HCT116 (cell line): Measurements from ENCODE around the gene ANKHD1. TPM values are rescaled to one million over a fixed set of nuclear protein-coding genes. Genes with fewer than 3 reads are reported as not detected.
A peak's percentile ranks its signal among the peaks of the same experiment; 100 is the strongest.
"Not testable (repeated sequence)": the region's sequence is repeated elsewhere in the genome, so short reads cannot be mapped to it uniquely, and the experiment has no call there.

ENCODE experiments used
- ATAC-seq: fragments of 200-7000 bp; cut with Tn5 transposase; 2 replicates; pipeline ENCODE4 v1.9.1; 2020; ENCODE audit warnings: mild to moderate bottlenecking, moderate library complexity
- BruUV-seq: library from RNA; stranded (reverse); fragments of 400-500 nt; replicated peaks from 2 replicates; lab custom pipeline; 2021; lab: Mats Ljungman, UMichigan
- CTCF ChIA-PET: fragments of 300-600 bp; sonication (Branson Sonifier 250); formaldehyde crosslinking; loops from one replicate; lab custom pipeline; 2021; ENCODE audit warnings: antibody characterized with exemption; lab: Charles Lee
- POLR2A ChIA-PET: fragments of 300-600, 350-600 bp; sonication (Branson Sonifier 250); formaldehyde crosslinking; loops from one replicate; lab custom pipeline; 2021; ENCODE audit warnings: antibody characterized with exemption; lab: Charles Lee
- RAD21 ChIA-PET, 2 experiments: fragments of 300-600 bp; sonication (Branson Sonifier 250); formaldehyde crosslinking; loops; one replicate each; lab custom pipeline; 2023; ENCODE audit warnings: low total read pairs in 2 of 2; ENCODE audit not compliant: uncharacterized antibody in 2 of 2, unreplicated experiment in 2 of 2, low non-redundant PET in 1 of 2; lab: Charles Lee
- DNase-seq: peaks from one replicate; pipeline ENCODE4 v3.0.0-alpha.2; 2010; ENCODE audit warnings: low read depth, low spot score
- H2AFZ ChIP-seq: fragments of 200-600 bp; shearing (Covaris generic), sonication (generic); 2 replicates; pipeline ENCODE4 v1.6.1; 2017; ENCODE audit warnings: low read depth, mixed run types, mixed read lengths, antibody characterized with exemption, low read length; ENCODE audit not compliant: poor library complexity, severe bottlenecking
- H3K27ac ChIP-seq: 2 replicates; pipeline ENCODE4 v1.5.1; 2012; ENCODE audit warnings: low read depth, low read length
- H3K27me3 ChIP-seq: fragments of 200-600 bp; sonication (generic); 2 replicates; pipeline ENCODE4 v1.6.1; 2016; ENCODE audit warnings: mixed run types, low read length, mixed read lengths; ENCODE audit not compliant: insufficient read depth
- H3K36me3 ChIP-seq, 2 experiments: fragments of 200-500 bp in 1 of 2; fragments of 200-600 bp in 1 of 2; sonication (Bioruptor generic) in 1 of 2; sonication (generic) in 1 of 2; 2 replicates each; pipeline versions ENCODE4 v1.5.1 to v1.6.1; 2014 to 2016; ENCODE audit warnings: low read length in 2 of 2, inconsistent platforms in 1 of 2, mixed read lengths in 1 of 2, mixed run types in 1 of 2; ENCODE audit not compliant: insufficient read depth in 2 of 2, control insufficient read depth in 1 of 2
- H3K4me1 ChIP-seq, 2 experiments: fragments of 200-600 bp in 1 of 2; sonication (generic) in 1 of 2; 2 replicates each; pipeline versions ENCODE4 v1.5.1 to v1.6.1; 2012 to 2017; ENCODE audit warnings: low read length in 2 of 2, inconsistent platforms in 1 of 2, mild to moderate bottlenecking in 1 of 2, mixed read lengths in 1 of 2, mixed run types in 1 of 2, moderate library complexity in 1 of 2; ENCODE audit not compliant: insufficient read depth in 2 of 2, control insufficient read depth in 1 of 2
- H3K4me2 ChIP-seq: fragments of 200-600 bp; sonication (generic); 2 replicates; pipeline ENCODE4 v1.6.1; 2017; ENCODE audit warnings: mixed run types, low read length, mixed read lengths
- H3K4me3 ChIP-seq, 2 experiments: fragments of 200-600 bp in 1 of 2; sonication (generic) in 1 of 2; replicated peaks in 1 of 2; 2 replicates each; pipeline ENCODE4 v1.5.1; 2011 to 2016; ENCODE audit warnings: low read length in 2 of 2, control low read depth in 1 of 2, low read depth in 1 of 2, mild to moderate bottlenecking in 1 of 2, mixed read lengths in 1 of 2, mixed run types in 1 of 2
- H3K79me2 ChIP-seq: fragments of 200-600 bp; sonication (generic); 2 replicates; pipeline ENCODE4 v1.6.1; 2017; ENCODE audit warnings: mild to moderate bottlenecking, mixed run types, low read length, moderate library complexity, mixed read lengths; ENCODE audit not compliant: insufficient read depth
- H3K9ac ChIP-seq: fragments of 200-600 bp; sonication (generic); 2 replicates; pipeline ENCODE4 v1.6.1; 2016; ENCODE audit warnings: low read length, mixed read lengths
- H3K9me2 ChIP-seq: fragments of 200-600 bp; sonication (generic), shearing (Covaris generic); 2 replicates; pipeline ENCODE4 v1.6.1; 2017; ENCODE audit warnings: mixed run types, mild to moderate bottlenecking, moderate library complexity; ENCODE audit not compliant: insufficient read depth
- H3K9me3 ChIP-seq, 2 experiments: fragments of 200-500 bp in 1 of 2; fragments of 200-600 bp in 1 of 2; sonication (Bioruptor generic) in 1 of 2; sonication (generic) in 1 of 2; 2 replicates each; pipeline ENCODE4 v1.6.1; 2014 to 2017; ENCODE audit warnings: low read length in 2 of 2, mixed read lengths in 2 of 2, inconsistent platforms in 1 of 2, low read depth in 1 of 2, mild to moderate bottlenecking in 1 of 2, mixed run types in 1 of 2, moderate library complexity in 1 of 2; ENCODE audit not compliant: control insufficient read depth in 1 of 2, insufficient read depth in 1 of 2
- H4K20me1 ChIP-seq: fragments of 200-600 bp; sonication (generic), shearing (Covaris generic); 2 replicates; pipeline ENCODE4 v1.6.1; 2017; ENCODE audit warnings: mixed run types, mild to moderate bottlenecking, moderate library complexity; ENCODE audit not compliant: insufficient read depth
- EZH2phosphoT487 ChIP-seq: fragments of 200-600 bp; IDR thresholded peaks from 2 replicates; pipeline ENCODE4 v1.6.1; 2018; ENCODE audit warnings: antibody characterized with exemption, borderline replicate concordance
- POLR2AphosphoS5 ChIP-seq: IDR thresholded peaks from 2 replicates; pipeline ENCODE4 v1.6.1; 2011; ENCODE audit warnings: mild to moderate bottlenecking, low read depth, low read length, moderate library complexity
- RAD21 ChIP-seq: IDR thresholded peaks from 2 replicates; pipeline ENCODE4 v1.6.1; 2012; ENCODE audit warnings: low read depth, mild to moderate bottlenecking
- REST ChIP-seq: IDR thresholded peaks from 2 replicates; pipeline ENCODE4 v1.6.1; 2012; ENCODE audit warnings: low read depth
- TCF7L2 ChIP-seq: IDR thresholded peaks from 2 replicates; pipeline ENCODE4 v1.7.0; 2011; ENCODE audit warnings: borderline replicate concordance, inconsistent platforms; ENCODE audit not compliant: insufficient read depth, insufficient read length; ENCODE audit errors: extremely low read depth
- intact Hi-C: fragments of 100-400 bp; cut with micrococcal nuclease; formaldehyde crosslinking; loops from 2 replicates; pipeline ENCODE4 v1.10.0; 2022
- total RNA-seq: library from RNA; stranded (reverse); gene quantifications from one replicate; pipeline ENCODE4 v1.2.1, GENCODE V29; 2021; ENCODE audit not compliant: unreplicated experiment

The ANKHD1 gene
- total RNA-seq, 1 experiment from 2014 or later = 80.8 TPM

DNA sequence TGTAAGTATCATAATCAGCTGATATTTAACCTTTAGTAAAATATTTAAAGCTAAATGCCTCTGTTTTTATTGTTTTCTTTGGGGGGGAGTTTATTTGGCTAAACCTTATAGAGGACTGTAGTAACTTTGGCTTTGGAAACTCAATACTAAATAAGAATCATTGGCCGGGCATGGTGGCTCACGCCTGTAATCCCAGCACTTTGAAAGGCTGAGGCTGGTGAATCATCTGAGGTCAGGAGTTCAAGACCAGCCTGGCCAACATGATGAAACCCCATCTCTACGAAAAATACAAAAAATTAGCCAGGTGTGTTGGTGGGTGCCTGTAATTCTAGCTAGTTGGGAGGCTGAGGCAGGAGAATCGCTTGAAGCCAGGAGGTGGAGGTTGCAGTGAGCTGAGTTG lies 86.5 kb downstream of the ANKHD1 start:
- H4K20me1 ChIP-seq, BruUV-seq, DNase-seq, H3K9ac ChIP-seq, RAD21 ChIA-PET, H2AFZ ChIP-seq, intact Hi-C loops, H3K27me3 ChIP-seq, H3K79me2 ChIP-seq, H3K9me3 ChIP-seq, H3K9me2 ChIP-seq, POLR2A ChIA-PET, CTCF ChIA-PET, H3K27ac ChIP-seq, H3K4me3 ChIP-seq: not testable (repeated sequence)
- Histone ChIP-seq H3K36me3 (peaks cover 13 to 27% of the 10 kb centered on the region in 2 experiments; a peak in 2 of 4 replicates), H3K4me2 (peak overlapping the region; percentile 13; the same call in 1 of the 2 replicates), H3K4me1 (peaks cover 5 to 21% of the 10 kb centered on the region in 2 experiments; a peak in 3 of 4 replicates)
- ATAC-seq = peak; percentile 30; the same call in 1 of the 2 replicates

- Histone ChIP-seq H3K4me3 (no peak overlapping the region), H3K79me2 (no peaks in the 10 kb centered on the region), H2AFZ (no peak overlapping the region), H3K27me3 (no peaks in the 10 kb centered on the region), H3K9me2 (no peaks in the 10 kb centered on the region), H3K27ac (no peak overlapping the region), H3K9ac (no peak overlapping the region), H3K9me3 (no peaks in the 10 kb centered on the region), H4K20me1 (no peaks in the 10 kb centered on the region), H3K36me3 (peaks cover 13 to 23% of the 10 kb centered on the region in 2 experiments; a peak in 2 of 4 replicates), H3K4me1 (peaks cover 5 to 21% of the 10 kb centered on the region in 2 experiments; a peak in 3 of 4 replicates), H3K4me2 (no peak overlapping the region)
- TF ChIP-seq POLR2AphosphoS5 (no peak), EZH2phosphoT487 (no peak), RAD21 (no peak), REST (no peak), TCF7L2 (no peak)
- no TSS peak for BruUV-seq
- POLR2A ChIA-PET = no interaction called here
- ATAC-seq (0 out of 2 replicates have a peak, but pooled peaks have one; percentile 38), DNase-seq (no peak)
- CTCF ChIA-PET = no interaction called here
- RAD21 ChIA-PET = no interaction called here
- intact Hi-C loops = no loop called here
Measured at GRCh38 chr5:140488914-140489313, 87.3 kb downstream of the ANKHD1 start.
